ENCODE results near the gene LTA4H.
"Not testable (repeated sequence)": the region's sequence is repeated elsewhere in the genome, so short reads cannot be mapped to it uniquely, and the experiment has no call there.

The LTA4H gene

DNA sequence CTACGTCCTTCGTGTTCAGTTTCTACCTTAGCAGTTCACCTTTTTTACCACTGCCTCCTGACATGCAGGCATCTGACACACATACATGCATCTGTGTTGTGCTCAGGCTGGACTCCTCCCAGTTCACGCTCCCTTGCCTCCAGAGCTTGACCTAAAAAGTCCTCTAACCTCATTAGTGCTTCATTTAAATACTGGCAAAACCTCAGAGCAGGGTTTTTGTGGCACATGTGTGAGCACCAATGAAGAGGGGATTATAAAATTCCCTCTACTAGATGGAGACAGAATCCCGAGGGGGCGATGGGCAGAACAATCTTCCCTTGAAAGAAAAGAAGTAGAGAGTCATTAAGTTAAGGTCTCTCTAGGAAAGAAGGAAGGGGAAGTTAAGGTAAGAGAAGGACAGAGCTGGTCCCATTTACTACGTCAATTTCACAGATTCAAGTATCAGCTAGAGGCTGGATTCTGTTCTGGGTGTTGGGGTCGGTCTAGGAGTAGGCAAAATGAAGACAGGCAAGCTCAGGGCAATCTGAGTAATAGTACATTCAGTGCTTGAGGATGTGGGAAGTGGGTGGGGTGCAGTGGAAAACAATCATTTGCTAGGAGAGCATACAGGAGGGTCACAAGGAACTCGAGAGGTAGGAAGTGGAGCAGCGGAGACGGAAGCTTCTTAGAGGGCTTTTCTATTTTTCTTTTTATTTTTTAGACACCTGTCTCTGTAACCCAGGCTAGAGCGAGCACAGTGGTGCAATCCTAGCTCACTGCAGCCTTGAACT lies 46.7 kb downstream of the LTA4H start:
- DNase-seq: no peak

DNA sequence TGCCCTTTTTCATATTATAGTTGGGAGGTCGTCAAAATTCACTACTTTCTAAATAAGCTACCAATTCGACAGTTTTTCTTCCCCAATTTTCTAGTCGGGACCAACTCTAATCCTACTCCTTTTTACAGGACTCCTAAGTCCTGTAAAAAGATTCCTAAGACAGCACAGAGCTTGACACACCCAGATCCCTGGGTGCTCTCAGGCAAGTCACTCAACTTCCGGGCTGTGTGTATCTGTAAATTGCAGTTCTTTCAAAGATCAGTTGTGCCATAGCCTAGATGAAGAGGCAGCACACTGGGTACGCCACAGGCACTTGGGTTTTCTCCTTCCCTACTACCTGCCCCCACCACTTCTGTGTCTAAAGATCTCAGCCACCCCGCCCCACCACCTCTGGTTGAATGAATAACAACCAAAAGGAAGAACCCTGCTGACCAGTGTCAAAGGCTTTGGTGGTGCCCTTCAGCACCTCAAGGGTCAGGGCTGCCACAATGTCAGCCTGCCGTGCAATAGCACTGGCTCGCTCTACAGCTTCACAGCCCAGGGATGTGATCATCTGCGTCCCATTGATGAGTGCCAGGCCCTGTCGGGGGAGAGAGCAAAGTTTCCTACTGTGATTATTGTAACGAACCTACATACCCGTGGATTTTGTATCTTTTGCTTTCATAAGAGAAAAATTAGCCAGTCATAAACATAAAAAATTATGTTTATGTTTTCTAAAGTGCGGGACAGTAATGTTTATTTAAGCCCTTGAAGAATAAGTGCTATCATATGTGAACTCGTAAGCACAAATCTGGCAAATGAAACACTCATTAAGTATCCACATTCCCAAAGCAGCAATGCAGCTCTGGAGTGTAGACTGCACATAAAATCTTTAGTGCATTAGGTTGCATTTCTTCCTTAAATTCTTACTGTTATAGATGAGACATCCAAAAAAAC lies 48.5 kb downstream of the LTA4H start:
- no peak for DNase-seq

DNA sequence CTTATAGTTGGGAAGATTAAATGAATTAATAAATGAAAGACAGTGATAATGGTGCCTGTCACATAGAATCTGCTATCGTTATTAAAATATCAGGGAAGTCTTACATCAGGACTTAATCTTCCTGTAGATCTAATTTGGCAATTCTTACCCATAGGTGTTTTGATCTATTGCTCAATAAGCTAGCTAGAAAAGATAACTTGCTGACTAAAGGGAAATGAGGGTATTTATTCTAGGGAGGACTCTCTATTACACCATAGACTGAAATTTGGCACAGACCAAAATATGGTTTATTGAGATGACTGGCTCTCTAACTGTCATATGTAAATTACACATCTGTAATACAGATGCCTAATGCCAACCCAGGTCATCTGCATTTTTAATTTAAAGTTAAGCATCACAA lies 50.7 kb downstream of the LTA4H start:
- DNase-seq: no peak

DNA sequence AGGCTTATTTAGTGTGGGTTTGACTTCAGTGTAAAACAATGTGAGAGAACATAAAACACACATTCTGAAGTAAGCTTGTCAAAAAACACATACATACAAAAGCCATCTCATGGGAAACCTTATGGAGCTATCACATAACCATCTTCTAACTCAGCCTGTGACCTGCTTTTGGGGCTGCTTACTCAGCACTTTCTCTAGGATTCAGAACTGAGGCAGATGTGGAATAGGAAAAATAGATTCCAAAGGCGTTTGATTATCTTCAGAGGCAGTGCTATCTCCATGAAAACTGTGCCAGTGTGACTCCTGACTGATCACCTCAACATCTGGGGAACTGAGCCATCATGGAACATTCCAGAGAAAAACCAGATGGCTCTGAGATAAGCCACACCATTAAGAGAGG lies 52.8 kb downstream of the LTA4H start:
- no peak for DNase-seq

DNA sequence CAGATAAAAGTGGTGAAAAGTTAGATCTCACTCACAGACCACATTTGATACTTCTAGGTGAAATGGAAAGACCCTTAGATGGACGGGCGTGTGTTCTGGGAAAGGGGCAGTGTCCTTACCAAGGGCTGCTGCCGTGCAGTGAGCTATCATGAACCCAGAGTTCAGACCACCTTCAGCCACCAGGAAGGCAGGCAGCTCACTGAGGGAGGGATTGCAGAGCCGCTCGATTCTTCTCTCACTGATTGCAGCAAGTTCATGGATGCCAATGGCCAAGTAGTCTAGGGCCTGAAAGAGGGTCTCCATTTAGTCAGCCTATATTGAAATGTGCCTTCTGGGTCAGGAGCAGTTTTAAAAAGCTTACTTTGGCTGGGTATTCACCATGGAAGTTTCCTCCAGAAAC lies 55.0 kb downstream of the LTA4H start:
- DNase-seq: no peak

DNA sequence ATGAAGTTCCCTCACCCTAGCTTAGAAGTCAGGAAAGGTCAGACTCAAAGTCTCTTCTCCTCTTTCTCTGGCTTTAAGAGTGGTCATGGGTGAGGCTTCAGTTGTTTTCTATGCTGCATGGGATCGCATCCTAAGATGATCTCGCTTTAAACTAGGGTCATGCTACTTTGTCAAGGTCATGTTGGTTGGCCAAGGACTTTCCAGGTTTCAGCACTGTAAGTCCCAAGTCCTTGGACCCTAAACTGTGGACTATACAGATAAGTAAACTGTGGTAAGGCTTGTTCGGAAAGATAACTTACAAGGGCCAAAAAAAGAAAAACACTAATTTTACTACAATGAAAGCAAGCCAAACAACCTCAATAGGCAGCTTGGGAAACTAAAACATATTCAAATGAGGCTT lies 56.6 kb downstream of the LTA4H start:
- DNase-seq: no peak

DNA sequence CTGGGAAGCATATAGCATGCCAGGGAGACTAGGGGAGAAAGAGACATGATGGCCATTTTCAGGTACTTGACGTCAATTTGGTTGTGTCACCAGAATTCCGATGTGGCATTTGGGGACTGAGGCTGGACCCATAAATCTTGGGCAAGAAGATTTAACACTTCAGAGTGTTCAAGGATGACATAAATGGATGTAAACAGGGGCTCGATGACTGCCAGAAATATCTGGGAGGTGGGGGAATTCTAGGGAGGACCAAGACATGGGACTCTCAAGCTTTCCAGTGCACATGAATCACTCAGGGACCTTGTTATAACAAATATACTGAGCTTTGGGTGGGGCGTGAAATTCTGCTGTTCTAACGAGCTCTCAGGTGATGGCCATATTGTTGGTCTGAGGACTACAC lies 57.0 kb downstream of the LTA4H start:
- no peak for DNase-seq

DNA sequence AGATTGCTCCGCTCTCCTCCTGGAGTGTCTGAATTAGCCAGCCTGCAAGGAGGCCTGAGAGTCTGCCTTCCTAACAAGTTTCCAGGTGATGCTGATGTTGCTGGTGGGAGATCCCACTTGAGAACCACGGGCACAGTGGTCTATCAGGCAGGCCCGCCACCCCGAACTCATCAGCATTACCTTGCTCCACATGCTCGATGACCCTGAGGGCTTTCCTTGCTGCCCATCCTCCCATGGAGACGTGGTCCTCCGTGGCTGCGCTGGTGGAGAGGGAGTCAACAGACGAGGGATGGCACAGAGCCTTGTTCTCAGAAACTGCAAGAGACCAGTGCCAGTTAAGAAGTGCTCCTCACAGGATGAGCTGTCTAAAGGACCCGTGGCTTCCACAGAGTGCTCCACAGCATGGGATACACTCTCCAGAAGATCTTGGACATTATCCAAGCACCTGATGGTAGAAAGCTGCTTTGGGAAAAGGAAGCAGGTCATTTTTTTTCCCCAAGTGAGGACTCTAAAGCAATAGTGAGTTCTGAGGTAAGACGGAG lies 57.6 kb downstream of the LTA4H start:
- DNase-seq: no peak

DNA sequence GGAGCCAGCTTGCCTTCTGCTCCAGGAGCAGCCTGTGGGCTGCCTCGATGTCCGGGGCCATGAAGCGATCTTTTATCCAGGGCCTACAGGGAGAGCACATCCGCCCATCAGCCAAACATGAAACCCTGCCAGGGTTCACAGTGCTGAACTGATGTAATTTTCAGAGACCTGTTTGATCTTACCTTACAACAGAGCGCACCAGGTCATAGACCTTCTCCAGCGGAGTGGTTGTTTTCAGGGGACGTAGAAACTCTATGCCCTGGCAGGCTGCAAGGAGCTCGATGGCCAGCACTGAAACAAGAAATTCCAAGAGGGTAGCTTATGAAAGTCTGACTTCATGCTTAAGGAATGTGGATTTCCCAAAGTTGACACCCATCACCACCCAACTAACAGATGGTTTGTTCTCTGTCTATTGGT lies 59.0 kb downstream of the LTA4H start:
- DNase-seq: no peak

DNA sequence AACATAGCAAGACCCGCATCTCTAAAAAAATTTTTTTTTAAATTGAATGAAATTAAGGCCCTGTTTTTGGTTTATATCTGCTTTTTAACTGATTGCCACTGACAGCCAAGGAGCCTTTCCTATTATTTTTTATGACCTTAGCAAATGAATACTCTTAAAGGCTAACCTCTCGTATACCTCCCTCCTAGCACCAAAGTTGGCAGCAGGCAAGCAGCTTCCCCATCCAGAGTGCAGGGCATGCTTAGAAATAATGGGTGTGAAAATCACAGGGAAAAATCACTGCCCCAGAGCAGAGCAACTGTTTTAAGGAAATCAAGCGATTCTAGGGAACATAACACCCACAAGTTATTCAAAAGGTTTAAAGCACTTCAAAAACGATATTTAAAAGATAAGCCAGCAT lies 59.9 kb downstream of the LTA4H start:
- DNase-seq: no peak

DNA sequence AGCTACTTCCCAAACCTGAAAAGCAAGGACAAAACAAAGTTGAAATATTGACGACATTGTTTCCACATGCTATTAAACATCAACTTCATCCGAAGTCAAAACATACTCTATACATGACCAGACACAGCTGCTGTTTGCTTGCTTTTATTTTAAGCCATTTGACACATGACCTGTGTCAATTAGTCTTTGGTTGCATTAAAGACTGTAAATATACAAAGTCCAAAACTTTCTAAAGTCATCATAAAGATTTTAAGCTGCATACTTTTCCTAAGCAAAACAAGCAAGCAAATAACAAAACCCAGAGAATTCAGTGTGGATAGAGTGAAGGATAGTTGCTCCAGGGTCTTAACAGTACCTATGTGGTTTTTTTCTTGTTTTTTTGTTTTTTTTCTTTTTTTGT lies 61.0 kb downstream of the LTA4H start:
- DNase-seq: no peak

DNA sequence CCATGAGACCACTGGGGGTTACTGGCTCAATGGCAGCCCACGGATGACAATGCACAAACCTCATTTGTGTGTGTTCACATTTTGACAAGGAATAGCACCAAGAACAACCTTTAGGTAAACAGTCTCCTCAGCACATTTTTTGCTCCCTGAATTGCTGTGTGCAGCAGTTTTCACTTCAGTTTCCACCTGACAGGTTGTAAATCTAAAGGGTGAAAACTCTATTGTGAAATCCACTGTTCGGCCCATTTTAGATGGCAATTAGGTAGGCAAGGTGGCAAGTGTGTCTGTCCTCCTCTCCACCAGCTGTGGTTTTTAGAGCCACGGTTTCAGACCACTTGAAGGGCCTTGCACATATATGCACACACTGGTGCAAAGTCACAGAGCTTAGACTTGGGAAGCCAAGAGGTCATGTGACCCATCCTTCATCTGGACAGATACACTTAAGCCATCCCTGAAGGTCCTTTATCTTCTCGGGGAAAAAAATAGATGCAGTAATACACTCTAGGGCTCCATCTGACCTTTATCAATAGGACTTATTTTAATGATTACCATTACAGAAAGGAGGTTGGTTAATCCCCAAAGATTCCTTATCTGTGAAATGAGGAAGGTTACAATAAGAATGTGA lies 62.4 kb downstream of the LTA4H start:
- no peak for DNase-seq

DNA sequence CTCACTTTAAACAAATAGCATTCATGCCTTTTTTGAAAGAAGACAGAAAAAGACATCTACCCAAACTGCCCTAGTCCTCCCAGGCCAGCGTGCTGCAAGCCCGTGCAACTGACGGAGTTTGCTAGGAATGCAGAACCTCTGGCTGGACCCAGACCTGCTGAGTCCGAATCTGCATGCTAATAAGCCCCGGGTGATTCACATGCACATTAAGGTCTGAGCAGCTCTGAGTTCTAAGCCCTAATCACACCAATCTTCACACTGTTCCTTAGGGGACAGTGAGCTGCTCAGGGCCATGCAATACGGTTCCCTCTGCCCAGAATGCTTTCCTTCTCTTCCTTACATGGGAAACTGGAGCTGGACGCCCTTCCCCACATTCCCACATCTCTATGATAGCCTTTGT lies 64.5 kb downstream of the LTA4H start:
- DNase-seq: no peak

DNA sequence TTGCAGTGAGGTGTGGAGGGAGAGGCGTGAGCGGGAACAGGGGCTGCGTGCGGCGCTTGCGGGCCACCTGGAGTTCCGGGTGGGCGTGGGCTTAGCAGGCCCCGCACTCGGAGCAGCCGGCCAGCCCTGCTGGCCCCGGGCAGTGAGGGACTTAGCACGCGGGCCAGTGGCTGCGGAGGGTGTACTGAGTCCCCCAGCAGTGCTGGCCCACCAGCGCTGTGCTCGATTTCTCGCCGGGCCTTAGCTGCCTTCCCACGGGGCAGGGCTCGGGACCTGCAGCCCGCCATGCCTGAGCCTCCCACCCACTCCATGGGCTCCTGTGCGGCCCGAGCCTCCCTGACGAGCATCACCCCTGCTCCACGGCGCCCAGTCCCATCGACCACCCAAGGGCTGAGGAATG lies 66.3 kb downstream of the LTA4H start:
- DNase-seq: not testable (repeated sequence)

DNA sequence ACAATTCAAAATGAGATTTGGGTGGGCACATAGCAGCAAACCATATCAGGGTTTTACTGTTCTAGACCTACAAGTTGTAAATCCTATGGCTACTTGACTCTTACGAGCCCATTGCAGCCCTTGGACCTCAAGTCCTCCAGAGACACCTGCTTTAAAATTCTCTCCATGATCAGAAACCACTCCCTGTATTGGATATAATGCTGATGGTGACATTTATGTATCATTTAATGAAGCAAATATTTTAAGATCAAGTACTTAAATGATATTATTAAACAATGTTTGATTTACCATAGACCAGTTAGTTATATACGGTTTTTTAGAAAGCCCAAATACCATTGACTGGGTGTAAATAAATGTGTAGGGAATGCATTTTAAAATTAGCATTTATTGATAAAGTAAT lies 68.1 kb downstream of the LTA4H start:
- no peak for DNase-seq

DNA sequence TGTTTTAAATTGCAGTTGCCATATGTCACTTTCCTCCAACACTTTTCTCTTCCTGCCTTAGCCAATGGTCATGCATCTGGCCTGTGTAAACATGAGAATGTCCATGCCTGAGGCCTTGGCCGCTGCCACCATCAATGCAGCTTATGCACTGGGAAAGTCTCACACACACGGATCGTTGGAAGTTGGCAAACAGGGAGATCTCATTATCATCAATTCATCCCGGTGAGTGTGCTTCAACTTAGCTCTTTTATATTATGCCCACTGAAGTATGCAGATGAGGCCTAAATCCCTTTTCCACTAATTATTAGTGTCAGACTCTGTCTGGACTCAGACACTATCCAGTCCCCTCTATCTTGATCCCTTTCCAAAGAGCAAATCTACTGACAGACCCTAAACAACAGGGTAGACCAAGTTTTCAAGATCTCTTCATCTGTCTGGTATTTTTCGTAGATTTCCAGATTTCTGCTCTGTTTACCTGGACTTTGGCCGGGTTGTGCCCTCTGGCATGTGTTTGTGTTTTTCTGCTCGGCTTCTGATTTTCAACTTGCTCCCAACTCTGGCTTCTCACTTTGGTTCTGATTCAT lies 69.0 kb downstream of the LTA4H start:
- no peak for DNase-seq

DNA sequence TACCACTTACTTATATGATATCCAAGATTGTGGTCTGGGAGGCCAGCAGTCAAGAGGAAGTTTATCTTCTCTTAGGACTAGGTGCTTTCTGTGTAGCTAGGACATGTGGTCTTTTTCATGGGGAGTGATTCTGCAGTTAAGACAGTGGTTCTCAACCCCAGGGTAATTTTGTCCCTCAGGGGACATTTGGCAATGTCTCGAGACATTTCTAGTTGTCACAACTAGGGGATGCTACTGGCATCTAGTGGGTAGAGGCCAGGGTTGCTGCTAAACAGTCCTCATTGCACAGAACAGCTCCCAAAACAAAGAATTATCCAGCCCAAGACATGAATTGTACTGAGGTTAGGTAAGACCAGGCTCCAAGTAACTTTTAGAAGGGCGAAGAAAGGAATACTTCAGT lies 72.3 kb downstream of the LTA4H start:
- DNase-seq: no peak

DNA sequence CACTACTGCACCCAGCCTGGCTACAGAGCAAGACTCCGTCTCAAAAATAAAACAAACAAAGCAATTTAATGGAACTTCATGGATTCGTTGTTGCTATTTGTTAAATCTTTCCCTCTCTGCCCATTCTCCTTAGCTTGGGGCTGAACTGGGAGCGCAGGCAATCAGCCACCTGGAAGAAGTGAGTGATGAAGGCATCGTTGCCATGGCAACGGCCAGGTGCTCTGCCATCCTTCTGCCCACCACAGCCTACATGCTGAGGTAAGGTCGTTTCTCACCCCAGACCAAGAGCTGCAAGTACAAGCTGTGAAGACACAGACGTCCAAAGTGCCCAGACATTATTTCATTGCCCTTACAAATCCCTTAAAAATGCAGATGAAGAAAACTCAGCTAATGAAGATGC lies 73.2 kb downstream of the LTA4H start:
- no peak for DNase-seq

DNA sequence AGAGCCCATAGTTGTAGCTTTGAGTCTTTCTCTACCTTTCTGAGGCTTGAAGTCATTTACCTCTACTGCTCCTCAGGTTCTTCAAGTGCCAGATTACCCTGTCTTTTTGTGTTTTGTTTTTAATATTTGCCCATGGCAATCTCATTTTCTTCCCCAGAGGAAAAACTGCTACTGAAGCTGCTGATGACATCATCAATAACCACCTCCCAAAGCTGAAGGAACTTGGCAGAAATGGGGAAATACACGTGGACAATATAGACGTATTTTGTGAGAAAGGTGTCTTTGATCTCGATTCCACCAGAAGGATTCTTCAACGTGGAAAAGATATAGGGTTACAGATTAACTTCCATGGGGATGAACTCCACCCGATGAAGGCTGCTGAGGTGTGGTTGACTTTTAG lies 75.1 kb downstream of the LTA4H start:
- DNase-seq: no peak

DNA sequence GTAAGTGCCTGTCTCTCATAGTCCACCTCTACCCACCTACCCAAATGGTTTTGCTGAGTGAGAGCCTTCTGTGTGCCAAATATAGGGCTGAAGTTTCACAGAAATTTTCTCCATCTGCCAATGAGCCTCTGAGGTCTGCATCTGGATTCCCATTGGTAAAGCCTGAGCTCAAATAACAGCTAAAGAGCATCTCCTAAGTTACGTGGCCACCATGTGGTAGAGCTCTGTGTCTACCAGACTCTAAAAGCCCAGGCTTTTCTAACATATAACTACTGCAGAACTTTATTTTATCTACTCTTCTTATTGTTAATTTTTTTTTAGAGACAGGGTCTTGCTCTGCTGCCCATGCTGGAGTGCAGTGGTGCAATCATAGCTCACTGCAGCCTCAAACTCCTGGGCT lies 76.3 kb downstream of the LTA4H start:
- DNase-seq: no peak

DNA sequence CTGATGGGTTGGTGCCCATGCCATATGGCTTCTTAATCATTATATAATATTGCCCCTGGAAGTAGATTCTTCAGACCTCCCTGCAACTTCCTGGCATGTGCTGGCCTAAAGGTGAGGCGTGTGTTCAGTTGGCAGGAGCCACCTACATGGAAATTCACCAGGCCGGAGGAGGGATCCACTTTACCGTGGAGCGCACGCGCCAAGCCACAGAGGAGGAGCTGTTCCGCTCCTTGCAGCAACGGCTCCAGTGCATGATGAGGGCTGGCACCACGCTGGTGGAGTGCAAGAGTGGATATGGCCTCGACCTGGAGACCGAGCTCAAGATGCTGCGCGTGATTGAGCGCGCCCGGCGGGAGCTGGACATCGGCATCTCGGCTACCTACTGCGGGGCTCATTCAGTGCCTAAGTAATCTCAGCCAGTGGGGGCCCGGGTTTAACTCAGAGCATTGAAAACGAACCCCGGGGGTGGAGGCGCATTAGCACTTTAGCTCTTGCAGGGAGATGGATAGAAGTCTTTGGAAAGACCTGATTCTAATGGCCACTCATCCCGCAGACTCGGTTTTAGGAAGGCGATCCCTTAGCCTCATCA lies 78.7 kb downstream of the LTA4H start:
- DNase-seq: no peak

DNA sequence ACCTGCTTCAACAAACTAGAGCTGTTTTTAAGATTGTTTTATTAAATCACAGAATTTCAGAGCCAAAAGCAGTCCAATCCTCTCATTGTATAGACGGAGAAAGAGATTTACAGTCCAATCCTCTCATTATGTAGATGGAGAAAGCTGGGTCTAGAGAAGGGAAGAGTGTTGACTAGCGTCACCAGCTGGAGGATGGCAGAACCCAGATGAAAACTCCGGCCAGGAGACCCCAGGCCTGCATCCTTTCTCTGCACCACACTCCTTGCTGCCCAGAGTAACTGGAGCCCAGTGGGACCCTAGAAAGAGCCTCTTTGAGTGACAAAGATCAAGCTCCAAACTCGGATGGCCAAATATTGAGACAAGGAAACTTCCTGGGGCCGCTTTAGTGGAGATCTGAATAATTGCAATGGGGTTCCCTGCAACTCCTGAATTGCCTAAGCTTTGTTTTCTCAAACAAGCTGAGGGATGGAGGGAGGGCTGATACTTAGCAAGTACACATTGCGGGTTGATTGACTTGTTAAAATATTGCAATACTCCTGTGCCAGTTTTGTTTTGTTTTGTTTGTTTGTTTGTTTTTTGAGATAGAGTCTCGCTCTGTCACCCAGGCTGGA lies 79.7 kb downstream of the LTA4H start:
- DNase-seq: no peak
